Stimulated activated CD8-positive, alpha-beta memory T cell treated with anti-CD3 and anti-CD28 coated beads, Interleukin-7, amount 100 ng/mL, for 24 hours (primary cell): Measurements from ENCODE around the gene TMEM108.

Experiments used
- DNase-seq: peaks from one replicate; pipeline ENCODE4 v3.0.0-alpha.2; 2020; ENCODE audit warnings: low read depth

The TMEM108 gene

GRCh38 chr3:133419151-133419909 is 381.1 kb downstream of the TMEM108 start:
- DNase-seq, result no peak

DNA sequence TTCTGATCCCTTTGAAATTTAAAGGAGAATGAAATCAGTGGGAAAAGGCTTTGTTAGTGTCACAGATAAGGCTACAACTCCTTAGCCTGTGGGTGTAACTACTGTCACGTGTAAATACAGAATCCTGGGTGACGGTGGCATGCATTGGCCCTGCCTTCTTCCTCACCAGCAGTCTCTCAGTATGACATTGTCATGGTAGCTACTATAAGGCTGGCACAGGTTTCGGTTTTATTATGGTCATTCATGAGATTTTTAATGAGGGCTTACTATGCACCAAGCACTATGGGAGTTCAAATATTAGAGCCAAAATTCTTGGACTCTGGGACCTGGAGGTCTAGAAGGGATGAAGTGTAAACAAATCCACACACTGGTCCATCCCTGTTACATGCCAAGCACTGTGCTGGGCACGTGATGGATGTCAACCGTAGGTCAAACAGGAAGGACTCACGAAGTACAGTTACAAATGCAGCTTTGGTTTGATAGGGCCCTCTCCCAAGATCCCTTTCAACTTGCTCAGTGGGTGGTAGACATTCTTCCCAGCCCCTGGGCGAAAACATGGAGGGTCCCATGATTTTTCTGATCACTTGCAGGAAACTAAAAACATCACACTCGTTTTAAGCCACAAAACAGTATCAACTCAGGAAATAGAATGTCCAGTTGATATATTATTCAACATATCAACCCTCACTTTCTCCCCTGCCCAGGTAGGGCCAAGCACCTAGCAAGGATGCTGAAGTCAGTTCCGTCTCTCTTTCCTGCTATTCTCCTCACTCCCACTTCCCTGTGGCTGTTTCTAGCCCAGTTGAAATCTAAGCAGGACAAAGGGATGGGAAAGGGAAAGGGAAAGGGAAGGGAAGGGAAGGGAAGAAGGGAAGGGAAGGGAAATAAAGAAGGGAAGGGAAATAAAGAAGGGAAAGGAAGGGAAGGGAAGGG is 387.0 kb downstream of the TMEM108 start:
- DNase-seq, result no peak

- DNase-seq, result no peak
Observed at GRCh38 chr3:133425898-133426297, 387.7 kb downstream of the TMEM108 start.

DNA sequence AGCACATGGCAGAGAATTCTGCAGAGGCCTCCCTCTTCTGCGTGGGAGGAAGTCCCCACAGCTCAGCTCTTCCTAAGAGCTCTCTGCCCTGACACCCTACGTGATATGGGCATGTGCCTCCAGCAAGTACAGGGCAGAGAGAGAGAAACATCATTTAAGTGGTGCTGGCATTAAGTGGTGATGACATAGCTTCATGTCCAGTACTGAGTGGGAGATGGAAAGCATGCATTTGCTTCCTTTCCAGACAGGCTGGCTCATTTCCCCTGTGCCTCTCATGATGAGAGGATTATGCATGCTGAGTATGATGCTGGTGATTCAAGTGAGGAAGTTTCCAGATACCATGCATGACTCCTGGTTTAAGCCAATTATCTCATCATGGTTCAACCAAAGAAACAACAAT is 388.5 kb downstream of the TMEM108 start:
- no peak for DNase-seq

DNA sequence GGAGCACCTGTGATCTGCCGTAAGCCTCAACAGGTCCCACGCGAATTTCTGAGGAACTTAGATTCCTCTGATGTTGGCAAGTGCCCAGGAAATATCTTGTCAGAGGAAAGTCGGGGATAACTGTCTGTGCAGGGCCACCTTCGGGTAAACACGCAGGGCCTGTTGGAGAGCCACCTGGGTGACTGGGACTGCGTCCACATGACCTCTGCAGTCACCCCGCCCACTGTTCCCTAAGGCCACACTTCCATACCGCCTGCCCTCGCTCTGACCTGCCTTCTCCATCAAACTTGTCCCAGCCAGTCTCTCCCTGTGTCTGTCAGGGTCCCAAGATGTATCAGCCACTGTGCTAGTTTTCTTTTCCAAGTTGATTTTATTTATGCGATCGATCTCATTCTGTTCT is 390.4 kb downstream of the TMEM108 start:
- DNase-seq, result no peak

DNA sequence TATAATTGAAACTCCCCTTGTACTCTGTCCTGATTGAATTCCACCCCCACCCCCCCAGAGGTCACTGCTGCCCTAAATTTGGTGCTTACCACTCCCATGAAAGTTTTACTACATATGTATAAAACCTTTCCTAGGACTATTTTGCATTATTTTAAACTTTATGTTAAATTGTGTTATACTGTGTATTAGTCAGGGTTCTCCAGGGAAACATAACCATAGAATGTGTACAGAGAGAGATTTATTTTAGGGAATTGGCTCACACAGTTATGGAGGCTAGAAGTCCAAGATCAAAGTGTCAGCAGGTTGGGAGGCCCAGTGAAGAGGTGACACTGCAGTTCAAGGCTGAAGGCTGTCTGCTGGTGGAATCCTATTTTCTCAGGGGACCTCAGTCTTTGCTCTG is 390.9 kb downstream of the TMEM108 start:
- no peak for DNase-seq

DNA sequence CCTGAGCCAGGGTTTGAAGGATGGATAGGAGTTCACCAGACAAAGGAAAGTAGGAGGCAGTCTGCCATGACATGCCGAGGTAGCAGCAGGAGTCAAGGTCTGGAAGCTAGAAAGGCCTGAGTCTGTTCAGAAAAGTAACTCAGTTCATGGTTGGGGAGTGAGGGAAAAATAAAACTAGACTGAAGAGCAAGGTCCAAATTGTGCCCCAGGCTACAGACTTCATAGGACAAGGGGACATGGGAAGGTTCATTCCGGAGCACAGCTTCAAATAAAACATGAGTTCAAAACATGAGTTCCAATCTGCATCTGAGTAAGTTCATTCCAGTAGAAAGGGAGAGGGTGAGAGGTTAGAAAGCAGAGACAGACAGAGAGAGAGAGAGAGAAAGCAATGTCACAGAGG is 401.4 kb downstream of the TMEM108 start:
- DNase-seq, result no peak

GRCh38 chr3:133440652-133441051 is 402.5 kb downstream of the TMEM108 start:
- DNase-seq, result no peak

GRCh38 chr3:133441867-133442270 is 403.7 kb downstream of the TMEM108 start:
- DNase-seq, result no peak

DNA sequence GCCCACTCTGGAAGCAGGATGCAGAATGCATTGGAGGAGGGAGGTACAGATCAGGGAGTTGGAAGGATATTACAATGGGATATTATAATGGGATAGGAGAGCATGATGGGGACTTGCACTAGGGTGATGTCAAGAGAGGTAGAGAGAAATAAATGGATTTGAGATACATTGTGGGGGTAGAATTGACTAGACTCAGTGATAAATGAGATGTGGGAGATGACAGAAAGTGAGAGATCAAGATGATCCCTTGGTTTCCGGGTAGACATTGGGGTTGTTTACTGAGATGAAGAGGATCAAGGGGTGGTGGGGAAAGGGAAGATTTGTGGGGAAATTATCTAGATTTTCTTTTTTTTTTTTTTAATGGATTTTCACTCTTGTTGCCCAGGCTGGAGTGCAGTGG is 404.3 kb downstream of the TMEM108 start:
- DNase-seq, result no peak

DNA sequence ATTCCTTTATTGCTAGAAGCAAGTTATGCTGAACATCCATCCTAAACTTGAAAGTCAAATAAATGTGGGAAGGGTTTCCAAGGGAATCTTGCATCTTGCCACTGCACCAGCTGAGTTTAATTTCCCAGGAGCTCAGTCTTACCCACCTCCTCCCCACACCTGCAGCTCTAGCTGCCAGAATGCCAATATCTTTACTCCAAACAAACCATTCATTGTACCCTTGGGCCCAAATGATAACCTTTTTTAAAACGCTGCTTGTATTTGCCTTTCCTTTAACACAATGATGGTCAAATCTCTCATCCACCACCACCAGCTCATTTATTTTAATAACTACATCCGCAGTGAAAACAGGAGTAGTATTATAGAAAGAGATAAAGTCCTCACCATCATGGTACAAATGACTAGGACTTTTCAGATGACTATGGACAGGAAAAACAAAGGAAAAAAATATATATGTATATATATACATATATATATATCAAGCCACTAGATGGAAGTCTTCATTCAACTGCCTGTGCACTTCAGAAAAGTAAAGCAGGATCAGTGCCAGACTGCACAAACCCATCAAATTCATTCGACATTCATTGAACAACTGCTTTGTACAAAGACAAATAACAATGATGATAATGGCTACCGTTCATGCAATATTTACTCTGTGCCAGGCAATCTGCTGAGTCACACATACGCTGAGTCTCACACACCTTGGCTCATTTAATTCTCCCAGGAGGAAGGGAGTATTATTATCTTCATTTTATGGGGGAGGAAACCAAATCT is 405.6 kb downstream of the TMEM108 start:
- no peak for DNase-seq

DNA sequence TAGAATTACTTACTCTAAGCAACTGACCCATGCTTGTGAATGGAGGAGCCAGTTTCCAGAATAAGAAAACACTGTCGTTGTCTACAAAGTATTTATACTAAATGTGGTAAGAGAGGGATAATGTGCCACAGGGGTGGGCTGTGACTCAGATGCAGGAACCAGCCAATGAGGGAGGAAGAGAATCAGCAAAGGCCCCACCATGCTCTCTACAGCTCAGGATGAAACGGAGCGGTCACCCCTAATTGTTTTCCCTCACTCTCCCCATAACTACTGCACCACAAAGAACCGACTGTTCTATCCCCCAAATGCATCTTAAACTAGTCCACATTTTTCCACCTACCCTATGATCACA is 406.2 kb downstream of the TMEM108 start:
- no peak for DNase-seq

DNA sequence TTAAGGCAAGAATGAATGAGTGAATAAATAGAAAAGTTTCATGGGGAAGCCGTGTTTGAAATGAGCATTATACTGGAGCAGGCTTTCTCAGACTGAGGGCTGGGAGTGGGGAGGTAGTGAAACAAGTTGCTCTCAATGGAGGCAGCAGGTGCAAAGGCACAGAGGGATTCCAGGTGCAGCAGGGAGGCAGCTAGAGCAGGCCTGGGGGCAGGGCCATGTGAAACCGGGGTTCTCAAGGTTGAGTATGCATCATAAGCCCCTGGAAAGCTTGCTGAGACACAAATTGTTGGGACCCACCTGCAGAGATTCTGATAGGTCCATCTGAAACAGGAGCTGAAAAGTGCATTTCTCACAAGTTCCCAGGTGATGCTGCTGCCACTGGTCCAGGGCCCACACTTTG is 406.9 kb downstream of the TMEM108 start:
- DNase-seq, result no peak
